Measurements from ENCODE around the gene FUNDC2.

The FUNDC2 gene

GRCh38 chrX:155026420-155026726, 271 bp upstream of the FUNDC2 start:
- DNase-seq = no peak

- DNase-seq = peak; percentile 47
Observed at GRCh38 chrX:155027509-155028066, 944 bp downstream of the FUNDC2 start.

GRCh38 chrX:155028129-155028528, 1.5 kb downstream of the FUNDC2 start:
- DNase-seq = no peak

GRCh38 chrX:155028877-155029291, 2.2 kb downstream of the FUNDC2 start:
- DNase-seq = no peak

- DNase-seq = no peak
Observed at GRCh38 chrX:155031657-155032056, 5.0 kb downstream of the FUNDC2 start.

- no peak for DNase-seq
Observed at GRCh38 chrX:155035688-155036087, 9.0 kb downstream of the FUNDC2 start.

- no peak for DNase-seq
Observed at GRCh38 chrX:155046129-155046810, 19.6 kb downstream of the FUNDC2 start.

- no peak for DNase-seq
Observed at GRCh38 chrX:155046811-155047528, 20.3 kb downstream of the FUNDC2 start.

GRCh38 chrX:155048977-155049619, 22.5 kb downstream of the FUNDC2 start:
- peak; percentile 60 for DNase-seq

- no peak for DNase-seq
Observed at GRCh38 chrX:155052738-155053498, 26.3 kb downstream of the FUNDC2 start.

GRCh38 chrX:155053656-155054055, 27.0 kb downstream of the FUNDC2 start:
- DNase-seq = no peak

- no peak for DNase-seq
Observed at GRCh38 chrX:155054255-155054654, 27.6 kb downstream of the FUNDC2 start.

- DNase-seq = no peak
Observed at GRCh38 chrX:155055494-155055893, 28.9 kb downstream of the FUNDC2 start.

- DNase-seq = peak; percentile 40
Observed at GRCh38 chrX:155056471-155056870, 29.8 kb downstream of the FUNDC2 start.

- peak; percentile 67 for DNase-seq
Observed at GRCh38 chrX:155056877-155057792, 30.5 kb downstream of the FUNDC2 start.

- DNase-seq = no peak
Observed at GRCh38 chrX:155061760-155062159, 35.1 kb downstream of the FUNDC2 start.

- DNase-seq = no peak
Observed at GRCh38 chrX:155065035-155065734, 38.5 kb downstream of the FUNDC2 start.

- DNase-seq = no peak
Observed at GRCh38 chrX:155068165-155068564, 41.5 kb downstream of the FUNDC2 start.

- no peak for DNase-seq
Observed at GRCh38 chrX:155069414-155069813, 42.8 kb downstream of the FUNDC2 start.

GRCh38 chrX:155070038-155070437, 43.4 kb downstream of the FUNDC2 start:
- DNase-seq = no peak

- DNase-seq = no peak
Observed at GRCh38 chrX:155070663-155070974, 44.0 kb downstream of the FUNDC2 start.

Measured in activated CD4-positive, alpha-beta T cell treated with anti-CD3 and anti-CD28 coated beads, Interleukin-2, Interleukin-6, amounts not matched to agents 100 ng/mL and 50 ng/mL, durations not matched to agents 16 hours and 8 hours (primary cell).